Erythroblast (primary cell): ENCODE data around the gene PNPLA4.

Experiments used
- DNase-seq, 2 experiments: peaks; one replicate each; lab custom pipeline; 2025; lab: John Stamatoyannopoulos, UW
- GATA1 ChIP-seq: IDR thresholded peaks from 2 replicates; pipeline ENCODE4 v1.6.1; 2011; ENCODE audit warnings: low read depth, mild to moderate bottlenecking, control low read depth, low read length, moderate library complexity
- POLR2A ChIP-seq: IDR thresholded peaks from 2 replicates; pipeline ENCODE4 v1.6.1; 2011; ENCODE audit warnings: mild to moderate bottlenecking, low read length

Gene PNPLA4

GRCh38 chrX:7925867-7926472 is 1.2 kb downstream of the PNPLA4 start:
- TF ChIP-seq POLR2A (no peak), GATA1 (no peak)
- peak; percentile 72 to 74 for DNase-seq

GRCh38 chrX:7921750-7922149 is 5.5 kb downstream of the PNPLA4 start:
- TF ChIP-seq POLR2A (no peak), GATA1 (no peak)
- no peak for DNase-seq

- TF ChIP-seq POLR2A, result no peak
- TF ChIP-seq GATA1, result no peak
- DNase-seq, result no peak
Observed at GRCh38 chrX:7908821-7909220, 18.4 kb downstream of the PNPLA4 start.

- no peak for DNase-seq
- TF ChIP-seq POLR2A, result no peak
- no peak for TF ChIP-seq GATA1
Observed at GRCh38 chrX:7904562-7904961, 22.7 kb downstream of the PNPLA4 start.

GRCh38 chrX:7891928-7892327 is 35.3 kb downstream of the PNPLA4 start:
- peak; percentile 13 to 50 for DNase-seq
- TF ChIP-seq POLR2A (no peak), GATA1 (no peak)

GRCh38 chrX:7889680-7890079 is 37.5 kb downstream of the PNPLA4 start:
- TF ChIP-seq POLR2A (no peak), GATA1 (no peak)
- no peak for DNase-seq

- DNase-seq, result no peak
- TF ChIP-seq GATA1 (no peak), POLR2A (no peak)
Observed at GRCh38 chrX:7889135-7889534, 38.1 kb downstream of the PNPLA4 start.

- no peak for DNase-seq
- no peak for TF ChIP-seq GATA1
- no peak for TF ChIP-seq POLR2A
Observed at GRCh38 chrX:7876957-7877356, 50.3 kb downstream of the PNPLA4 start.

GRCh38 chrX:7872042-7872441 is 55.2 kb downstream of the PNPLA4 start:
- DNase-seq, result no peak
- TF ChIP-seq GATA1 (no peak), POLR2A (no peak)

GRCh38 chrX:7852166-7852565 is 75.0 kb downstream of the PNPLA4 start:
- TF ChIP-seq GATA1 (no peak), POLR2A (no peak)
- DNase-seq, result no peak
